GM18870 (cell line): ENCODE results near the gene RHOA.
A peak's percentile ranks its signal among the peaks of the same experiment; 100 is the strongest.
"Not testable (repeated sequence)": the region's sequence is repeated elsewhere in the genome, so short reads cannot be mapped to it uniquely, and the experiment has no call there.

Experiments
- ATAC-seq: cut with Tn5 transposase; IDR thresholded peaks from one replicate; pipeline ENCODE4 v1.9.1; 2021; ENCODE audit warnings: moderate library complexity; ENCODE audit not compliant: unreplicated experiment

Gene RHOA

DNA sequence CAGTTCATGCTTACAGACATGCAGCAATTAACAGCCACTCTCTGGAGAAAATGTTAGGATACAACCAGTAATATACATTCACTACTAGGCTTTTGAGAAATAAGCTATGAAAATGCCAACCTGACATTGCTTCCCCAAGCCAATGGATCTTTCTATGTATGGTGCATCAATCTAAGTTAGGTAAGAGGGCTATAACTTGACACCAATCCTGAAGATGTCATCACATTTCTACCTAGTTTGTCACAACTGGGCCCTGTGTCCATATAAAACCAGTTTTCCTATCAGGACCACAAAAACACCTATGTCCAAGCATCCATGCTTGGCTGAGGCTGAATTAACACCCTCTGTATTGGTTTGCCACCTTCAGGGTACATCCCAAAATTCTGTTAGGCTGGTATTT lies 39.8 kb downstream of the RHOA start:
- ATAC-seq = no peak

DNA sequence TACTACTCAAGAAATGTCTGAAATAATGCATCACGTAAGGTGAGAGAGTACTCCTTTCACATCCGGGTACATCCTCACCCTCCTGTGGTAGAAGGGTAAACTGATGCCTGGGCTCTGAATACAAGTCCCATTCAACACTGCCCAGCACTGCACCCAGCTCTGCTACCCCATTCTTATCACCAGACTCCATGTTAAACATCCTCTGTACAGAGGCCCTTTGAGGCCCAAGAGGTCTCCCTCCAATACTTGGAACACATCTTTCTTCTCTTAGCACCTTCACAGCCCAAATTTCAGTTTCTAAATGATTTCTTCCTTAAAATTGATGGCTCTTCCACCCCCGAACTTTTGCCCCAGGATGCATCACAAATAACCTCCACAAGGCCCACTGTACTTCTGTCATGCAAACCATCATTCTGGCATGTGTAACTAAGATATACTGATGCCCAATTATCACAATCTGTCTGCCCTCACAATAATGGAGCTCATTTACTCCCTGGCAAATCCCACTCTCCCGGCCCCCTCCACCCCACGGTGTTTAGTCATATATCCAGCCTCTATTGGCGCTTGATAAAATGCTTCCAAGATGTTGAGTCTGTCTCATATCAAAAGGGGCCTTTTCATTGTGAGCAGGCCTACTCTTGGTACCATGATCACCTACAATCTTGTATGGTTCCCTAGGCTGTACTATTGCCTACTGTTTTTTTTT lies 41.0 kb downstream of the RHOA start:
- ATAC-seq = no peak

DNA sequence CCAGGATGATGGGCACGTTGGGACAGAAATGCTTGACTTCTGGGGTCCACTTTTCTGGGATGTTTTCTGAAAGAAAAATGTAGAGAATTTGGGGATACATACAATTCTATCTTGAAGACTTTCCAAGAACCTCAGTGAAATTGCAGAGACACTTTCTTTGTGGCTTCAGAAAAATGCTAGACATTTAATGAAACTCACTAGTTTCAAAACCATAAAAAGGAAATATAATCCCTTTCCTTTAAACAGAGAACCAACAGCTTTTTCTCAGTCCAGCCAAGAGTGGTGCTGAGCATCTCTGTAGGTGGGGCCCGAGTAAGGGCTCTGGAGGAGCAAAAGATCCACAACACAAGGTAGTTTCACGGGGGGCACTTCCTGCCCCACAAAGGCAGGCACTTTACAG lies 49.2 kb downstream of the RHOA start:
- no peak for ATAC-seq

DNA sequence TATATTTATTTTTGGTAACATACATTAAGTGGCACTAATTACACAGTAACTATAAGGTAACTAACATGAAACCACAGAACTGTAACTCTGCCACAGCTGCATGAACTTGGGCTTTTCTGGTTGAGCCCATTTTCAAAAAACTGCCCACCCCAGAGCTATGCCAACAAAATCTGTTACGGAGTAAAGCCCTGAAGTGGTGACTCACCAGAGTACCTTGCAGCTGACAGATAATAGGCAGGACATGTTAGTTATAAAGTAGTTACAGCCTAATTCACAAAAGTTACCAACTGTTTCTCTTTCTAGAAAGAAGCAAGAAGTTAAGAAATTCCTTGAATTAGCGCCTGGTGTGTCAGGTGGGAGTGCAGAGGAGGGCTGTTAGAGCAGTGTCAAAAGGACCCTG lies 52.2 kb downstream of the RHOA start:
- ATAC-seq = no peak

DNA sequence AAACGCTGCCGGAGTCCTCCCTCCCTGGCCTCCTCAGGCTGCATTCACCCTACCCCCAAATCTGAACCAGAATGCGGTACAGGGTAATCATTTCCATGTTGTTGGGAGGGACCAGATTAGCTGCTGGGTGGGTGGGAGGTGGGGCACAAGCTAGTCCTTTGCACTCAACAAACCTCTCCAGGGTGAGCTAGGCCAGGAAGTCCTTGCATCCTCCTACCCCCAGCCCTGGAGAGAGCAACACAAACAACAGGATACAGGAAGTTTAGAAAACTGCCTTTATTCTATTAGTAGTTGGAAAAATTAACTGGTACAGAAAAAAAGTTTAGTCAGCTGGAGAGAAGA lies 52.9 kb downstream of the RHOA start:
- ATAC-seq = no peak

DNA sequence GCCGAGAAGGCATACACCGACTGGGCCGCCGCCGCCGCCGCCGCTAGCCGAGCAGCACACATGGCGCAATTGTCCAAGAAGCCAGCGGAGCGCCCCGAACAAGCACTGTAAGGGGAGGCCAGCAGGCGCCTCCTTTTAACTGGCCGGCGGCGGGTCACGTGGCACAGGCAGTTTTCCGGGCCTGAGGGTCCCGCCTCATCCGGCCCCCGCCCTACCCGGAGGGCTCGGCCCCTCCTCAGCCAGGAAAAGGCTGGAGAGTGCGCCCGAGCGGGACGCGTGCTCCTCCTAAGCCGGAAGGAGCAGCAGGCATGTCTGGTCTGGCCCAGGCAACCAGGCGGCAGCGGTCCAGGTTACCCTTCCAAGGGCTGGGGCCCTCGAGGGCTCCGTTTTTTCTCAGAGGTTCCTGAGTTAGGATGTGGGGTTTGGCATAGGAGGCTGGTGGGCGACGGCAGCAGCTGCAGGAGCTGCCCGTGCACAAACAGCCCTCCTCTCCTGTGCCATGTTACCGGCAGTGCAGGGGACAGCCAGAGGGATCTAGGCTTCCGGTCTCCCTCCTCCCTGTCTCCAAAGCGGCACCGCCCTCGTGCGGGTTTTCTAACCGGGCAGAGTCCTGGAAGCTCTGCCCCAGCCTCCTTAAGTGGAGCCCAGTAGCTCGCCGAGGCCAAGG lies 53.4 kb downstream of the RHOA start, which contains the start of gene GPX1:
TSS of gene GPX1 (minus strand) at position 137 of the 667 bp plus-strand sequence. CDS start at position 62, 75 bp downstream.
- ATAC-seq = peak; percentile 69

DNA sequence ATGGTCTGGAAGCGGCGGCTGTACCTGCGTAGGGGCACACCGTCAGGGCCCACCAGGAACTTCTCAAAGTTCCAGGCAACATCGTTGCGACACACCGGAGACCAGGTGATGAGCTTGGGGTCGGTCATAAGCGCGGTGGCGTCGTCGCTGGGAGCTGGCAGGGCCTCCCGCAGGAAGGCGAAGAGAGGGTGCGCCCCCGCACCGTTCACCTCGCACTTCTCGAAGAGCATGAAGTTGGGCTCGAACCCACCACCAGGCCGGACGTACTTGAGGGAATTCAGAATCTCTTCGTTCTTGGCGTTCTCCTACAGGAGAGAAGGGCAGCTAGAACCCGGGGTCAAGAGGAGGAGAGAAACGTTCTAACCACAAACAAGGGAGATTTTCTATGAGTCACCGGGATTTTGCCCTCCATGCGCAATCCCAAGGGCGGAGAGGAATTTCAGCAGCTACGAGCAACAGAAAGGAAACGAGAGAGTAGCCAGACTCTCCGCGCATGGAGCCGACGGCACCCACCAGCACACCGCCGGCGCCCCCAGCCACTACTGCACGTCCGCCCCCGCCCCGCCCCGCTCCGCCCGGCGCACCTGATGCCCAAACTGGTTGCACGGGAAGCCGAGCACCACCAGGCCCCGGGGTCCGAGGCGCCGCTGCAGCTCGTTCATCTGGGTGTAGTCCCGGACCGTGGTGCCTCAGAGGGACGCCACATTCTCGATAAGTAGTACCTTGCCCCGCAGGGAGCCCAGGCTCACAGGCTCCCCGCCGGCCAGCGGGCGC lies 54.1 kb downstream of the RHOA start:
- peak; percentile 7 for ATAC-seq

DNA sequence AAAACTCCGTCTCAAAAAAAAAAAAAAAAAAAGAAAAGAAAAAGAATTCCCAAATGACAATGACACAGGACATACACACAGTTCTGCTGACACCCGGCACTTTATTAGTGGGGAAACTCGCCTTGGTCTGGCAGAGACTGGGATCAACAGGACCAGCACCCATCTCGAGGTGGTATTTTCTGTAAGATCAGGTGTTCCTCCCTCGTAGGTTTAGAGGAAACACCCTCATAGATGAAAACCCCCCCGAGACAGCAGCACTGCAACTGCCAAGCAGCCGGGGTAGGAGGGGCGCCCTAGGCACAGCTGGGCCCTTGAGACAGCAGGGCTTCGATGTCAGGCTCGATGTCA lies 54.7 kb downstream of the RHOA start:
- ATAC-seq = not testable (repeated sequence)

DNA sequence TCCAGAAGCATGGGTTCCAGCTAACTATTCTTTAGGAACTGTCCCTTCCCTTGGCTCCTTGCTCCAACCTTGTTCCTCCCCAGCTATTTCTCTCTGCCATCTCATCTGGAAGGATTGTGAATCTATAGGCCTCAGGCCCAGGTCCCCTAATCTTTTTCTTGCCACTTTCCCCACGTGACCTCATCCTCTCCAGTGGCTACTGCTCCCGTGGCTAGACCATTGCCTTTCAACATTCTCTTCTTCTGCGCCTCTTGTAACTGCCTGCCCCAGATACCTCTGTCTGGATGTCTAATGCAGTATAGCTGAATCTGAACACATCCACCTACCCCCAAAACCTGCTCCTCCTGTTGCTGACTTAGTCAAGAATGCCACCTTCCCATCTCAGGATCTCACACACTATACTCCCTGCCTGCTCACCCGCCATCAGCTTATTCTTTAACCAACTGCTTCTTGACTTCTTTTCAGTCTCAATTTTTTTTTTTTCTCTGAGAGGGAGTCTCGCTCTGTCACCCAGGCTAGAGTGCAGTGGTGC lies 58.8 kb downstream of the RHOA start:
- ATAC-seq = no peak

DNA sequence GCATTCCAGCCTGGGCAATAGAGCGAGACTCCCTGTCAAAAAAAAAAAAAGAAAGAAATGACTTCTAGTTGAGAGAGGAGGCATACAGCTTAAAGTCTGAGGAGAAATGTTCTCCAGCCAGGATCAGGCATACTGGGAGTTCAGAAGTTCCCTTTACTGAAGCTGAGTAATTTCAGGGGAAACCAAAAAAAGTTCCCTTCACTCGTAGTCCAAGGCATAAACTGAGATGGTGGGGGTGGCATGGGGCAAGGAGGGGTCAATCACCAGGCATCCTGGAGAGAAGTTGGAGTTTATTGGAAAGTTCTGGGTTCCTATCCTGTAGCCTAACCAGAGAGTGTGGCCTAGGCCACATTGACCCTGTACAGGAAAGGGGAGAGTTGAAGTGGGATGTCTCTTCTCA lies 59.5 kb downstream of the RHOA start:
- ATAC-seq = no peak

DNA sequence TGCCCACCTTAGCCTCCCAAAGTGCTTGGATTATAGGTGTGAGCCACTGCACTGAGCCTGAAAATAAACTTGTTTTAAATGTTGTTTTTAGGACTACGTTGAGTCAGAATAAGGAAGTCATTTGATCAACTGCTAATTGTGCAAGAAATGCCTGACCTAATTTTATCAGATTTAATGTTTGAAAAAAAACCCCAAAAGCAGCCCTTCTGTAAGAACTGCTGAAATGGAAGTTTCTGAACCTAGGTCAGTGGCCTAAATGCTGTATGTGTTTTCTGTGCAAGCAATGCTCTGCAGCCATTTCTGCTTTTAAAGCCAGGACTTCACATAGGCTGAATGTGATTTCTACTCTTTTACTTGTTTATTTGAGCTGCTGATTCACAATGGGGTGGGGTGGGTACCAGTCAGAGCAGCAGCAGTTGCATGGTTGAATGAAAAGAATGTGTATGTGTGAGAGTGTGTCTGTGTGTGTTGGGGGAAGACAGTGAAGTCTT lies 60.2 kb downstream of the RHOA start:
- ATAC-seq = no peak

DNA sequence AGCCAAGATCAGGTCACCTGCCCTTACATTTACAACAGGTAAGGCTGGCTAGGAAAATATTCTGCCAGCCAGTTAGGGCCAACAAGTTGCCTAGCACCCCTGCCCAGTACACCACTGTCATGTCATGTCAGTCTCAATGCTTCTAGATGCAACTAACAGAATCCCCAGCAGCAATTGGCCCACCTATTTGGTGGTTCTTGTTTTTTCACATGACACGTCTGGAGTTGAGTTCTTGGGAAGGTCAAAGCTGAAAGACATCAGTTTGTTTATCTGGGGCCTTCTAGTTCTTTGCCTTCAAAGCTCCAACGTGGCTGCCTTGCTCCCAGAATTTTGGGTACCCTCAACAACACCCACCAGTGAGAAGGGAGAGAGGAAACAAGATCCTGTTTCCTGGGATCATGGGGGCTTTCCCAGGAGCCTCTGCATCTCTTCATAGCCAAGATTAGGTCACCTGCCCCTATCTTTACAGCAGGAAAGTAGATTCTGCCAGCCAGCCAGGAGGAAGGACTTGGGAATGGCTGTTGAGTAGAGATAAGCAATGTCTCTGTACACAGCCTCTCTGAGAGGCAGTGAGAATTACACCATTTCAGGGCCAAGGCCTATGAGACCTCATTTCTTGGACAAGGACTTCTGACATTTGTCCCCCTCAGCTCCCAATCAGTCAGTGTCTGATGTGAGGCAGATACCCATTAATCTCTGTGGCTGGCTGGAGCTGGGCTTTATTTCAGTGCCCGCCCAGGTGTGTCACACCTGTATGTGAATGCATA lies 62.2 kb downstream of the RHOA start:
- no peak for ATAC-seq

DNA sequence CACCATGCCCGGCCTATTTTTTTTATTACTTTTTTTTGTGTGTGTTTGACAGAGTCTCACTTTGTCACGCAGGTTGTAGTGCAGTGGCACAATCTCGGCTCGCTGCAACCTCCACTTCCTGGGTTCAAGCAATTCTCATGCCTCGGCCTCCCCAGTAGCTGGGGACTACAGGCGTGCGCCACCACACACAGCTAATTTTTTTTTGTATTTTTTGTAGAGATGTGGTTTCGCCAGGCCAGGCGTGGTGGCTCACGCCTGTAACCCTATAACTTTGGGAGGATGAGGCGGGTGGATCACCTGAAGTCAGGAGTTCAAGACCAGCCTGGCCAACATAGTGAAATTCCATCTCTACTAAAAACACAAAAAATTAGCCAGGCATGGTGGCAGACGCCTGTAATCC lies 63.4 kb downstream of the RHOA start:
- not testable (repeated sequence) for ATAC-seq

DNA sequence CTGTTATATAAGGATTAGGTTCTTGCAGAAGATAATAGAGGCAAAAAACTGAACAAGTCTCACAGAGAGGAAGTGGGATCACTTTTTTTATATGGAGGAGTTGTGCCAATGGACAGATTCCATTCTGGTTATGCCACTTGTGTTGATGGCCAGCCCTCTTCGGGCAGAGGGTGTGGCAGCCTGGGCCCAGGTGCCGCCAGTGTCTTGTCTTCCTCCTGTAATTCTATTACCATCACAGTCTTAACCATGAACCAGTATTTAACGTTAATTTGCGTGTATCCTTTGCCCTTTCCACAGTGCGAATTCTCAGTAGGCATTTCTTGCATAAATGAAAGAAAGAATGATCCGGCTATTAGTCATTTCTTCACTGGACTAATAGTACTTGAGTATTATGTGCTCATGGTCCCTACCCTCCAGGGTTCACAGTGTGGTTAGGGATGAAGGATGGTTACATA lies 65.0 kb downstream of the RHOA start:
- ATAC-seq = no peak

DNA sequence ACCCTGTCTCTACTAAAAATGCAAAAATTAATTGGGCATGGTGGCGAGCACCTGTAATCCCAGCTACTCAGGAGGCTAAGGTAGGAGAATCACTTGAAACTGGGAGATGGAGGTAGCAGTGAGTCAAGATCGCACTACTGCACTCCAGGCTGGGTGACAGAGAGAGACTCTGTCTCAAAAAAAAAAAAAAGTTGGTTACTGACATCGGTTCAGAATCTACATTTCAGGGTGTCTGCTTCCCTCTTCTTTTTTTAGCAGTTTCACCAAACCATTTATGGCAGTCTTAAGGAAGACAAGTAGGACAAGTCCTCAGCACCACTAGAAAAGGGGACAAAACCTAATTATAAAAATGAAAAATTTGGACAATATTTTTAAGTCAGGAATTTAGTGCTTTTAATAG lies 68.6 kb downstream of the RHOA start:
- ATAC-seq = no peak

DNA sequence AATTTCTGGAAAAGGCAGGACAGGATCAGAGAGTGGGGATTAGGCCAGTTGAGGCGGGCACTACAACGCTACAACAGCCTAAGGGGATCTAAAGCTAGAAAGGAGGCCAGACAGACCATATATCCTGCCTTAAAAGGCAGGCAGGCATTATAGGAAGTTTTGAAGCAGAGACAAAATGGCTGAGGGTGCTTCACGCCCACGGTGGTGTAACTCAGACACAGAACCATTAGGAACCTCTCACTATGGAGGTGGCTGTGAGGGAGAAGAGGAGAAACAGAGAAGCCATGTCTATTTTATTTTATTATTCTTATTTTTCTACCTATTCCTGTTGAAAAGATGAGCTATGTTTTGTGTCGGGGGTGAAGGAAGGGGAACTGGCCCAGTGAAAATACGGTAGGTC lies 69.8 kb downstream of the RHOA start:
- no peak for ATAC-seq

DNA sequence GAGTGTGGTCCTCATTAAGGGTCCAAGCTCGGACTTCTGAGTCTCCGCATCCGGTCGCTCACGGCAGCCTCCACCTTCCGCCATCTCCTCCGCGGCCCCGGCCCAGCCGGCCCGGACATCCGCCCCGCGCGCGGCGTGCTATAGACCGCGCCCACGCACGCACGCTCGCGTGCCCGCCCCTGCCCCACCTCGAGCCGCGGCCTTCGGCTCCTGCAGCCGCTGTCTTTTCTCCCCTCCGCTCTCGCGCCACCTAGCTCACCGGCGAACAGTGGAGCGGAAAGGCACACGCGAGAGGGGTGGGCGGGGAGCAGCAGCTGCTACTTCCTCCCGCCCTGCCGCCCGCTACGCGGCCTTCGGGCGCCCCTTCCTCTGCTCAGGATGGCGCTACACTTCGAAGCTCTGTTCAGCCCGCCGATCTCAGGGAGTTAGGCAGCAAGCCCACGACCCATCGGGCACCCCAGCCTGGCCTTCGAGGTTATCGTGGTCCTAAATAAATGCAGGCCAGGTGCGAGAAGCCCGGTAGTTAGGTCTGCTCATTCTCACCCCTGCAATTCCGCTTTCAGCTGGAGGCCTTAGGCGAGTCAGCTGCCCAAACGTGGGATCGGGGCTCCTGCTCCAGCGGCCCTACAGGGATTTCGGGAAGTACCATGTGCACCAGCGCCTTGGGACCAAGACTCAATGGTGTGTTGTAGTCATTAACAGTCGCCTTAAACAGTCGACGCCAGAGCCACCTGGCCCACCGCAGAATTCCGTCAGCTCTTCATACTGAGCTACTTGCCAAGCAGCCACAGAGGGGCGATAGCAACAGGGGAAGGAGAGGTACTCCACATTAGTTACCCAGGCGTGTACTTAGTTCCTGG lies 71.6 kb downstream of the RHOA start, which contains the start of gene USP4:
TSS of gene USP4 (minus strand) at position 113 of the 860 bp plus-strand sequence. CDS start at position 84, 29 bp downstream.
- peak; percentile 44 for ATAC-seq

DNA sequence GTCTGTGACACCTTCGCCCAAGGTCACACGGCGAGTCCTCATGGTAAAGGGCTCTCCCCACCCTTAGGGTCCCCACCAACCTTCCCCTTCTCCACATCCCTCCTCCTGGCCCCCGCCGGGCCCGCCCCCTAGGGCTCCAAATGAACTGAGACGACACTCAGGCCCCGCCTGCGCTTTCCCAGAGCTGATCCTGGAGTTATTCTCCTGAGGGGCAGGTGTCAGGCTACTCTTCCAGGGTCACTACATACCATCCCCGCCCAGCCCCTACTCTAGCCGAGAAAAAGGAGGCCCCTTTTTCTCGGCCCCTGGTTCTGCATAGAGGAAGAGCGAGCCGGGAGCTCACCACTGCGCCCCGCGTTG lies 72.2 kb downstream of the RHOA start:
- peak; percentile 3 for ATAC-seq

DNA sequence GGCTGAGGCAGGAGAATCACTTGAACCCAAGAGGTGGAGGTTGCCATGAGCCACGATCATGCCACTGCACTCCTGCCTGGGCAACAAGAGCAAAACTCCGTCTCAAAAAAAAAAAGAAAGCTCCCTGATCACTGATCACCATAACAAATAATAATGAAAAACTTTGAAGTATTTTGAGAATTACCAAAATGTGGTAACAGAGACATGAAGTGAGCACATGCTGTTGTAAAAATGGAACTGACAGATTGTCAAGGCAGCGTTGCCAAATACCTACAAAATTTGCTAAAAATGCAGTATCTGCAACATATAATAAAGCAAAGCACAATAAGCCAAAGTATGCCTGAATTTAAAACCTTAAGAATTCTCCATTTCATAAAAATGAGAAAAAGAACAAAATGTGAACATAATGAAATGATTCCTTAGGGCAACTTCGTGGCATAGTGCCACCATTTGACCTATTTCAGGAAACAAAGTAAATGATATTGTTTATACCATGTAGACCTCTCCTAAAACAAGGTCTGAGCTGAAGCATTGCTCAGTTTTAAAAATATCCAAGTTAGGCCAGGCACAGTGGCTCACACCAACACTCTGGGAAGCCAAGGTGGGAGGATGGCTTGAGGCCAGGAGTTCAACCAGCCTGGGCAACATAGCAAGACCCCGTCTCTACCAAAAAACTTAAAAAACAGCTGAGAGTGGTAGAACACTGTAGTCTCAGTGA lies 77.7 kb downstream of the RHOA start:
- no peak for ATAC-seq
